Fibroblast of gingiva (primary cell): ENCODE results near the gene ATP2B3.

Experiments
- DNase-seq: peaks from one replicate; pipeline ENCODE4 v3.0.0-alpha.2; 2011; ENCODE audit warnings: low read depth

Gene ATP2B3

DNA sequence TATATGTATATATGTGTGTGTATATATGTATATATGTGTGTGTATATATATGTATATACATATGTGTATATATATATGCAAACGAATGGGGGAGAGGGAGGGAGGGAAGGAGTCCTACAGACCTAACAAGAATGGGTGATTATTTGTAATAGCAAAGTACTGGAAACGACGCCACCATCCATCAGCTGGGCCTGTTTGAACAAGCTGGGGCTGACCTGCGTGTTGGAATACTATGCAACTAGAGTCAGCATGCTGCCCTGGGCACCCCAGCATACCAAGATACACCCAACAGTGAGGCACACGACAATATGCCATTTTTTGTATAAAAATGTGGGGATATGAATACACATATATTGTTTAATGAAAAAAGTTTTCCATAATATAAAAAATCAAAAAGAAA is 103.1 kb downstream of the ATP2B3 start:
- no peak for DNase-seq

- no peak for DNase-seq
Observed at GRCh38 chrX:153621949-153622598, 104.6 kb downstream of the ATP2B3 start.

DNA sequence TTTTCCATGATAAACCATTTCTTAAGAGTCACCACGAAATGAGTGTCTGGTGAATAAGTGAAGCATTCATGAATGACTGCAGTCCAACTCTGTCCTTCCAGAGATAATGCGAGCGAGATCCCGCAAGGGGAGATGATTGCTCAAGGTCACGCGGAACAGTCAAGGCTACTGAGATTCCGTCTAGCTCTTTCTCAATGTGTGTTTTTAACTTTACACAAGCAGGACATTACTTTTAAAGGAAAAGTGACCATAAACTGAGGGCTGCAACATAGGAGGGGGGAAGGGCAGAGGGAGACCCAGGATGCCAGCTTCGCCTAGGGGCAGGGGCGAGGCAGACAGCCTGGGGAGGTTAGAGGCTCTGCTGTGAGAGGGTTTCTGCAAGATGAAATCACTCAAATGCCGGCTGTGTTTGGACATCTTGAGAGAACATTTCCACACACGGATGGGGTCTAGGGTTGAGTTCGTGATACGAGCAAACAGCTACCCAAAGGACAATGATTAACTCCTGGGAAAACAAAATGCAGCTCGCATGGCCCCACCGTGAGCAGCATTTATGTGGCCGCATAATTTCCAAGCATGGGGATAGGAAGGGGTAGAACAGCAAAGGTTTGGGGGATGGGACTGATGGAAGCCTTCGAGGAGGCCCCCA is 105.3 kb downstream of the ATP2B3 start:
- no peak for DNase-seq

GRCh38 chrX:153623310-153624029 is 106.0 kb downstream of the ATP2B3 start:
- DNase-seq = no peak

DNA sequence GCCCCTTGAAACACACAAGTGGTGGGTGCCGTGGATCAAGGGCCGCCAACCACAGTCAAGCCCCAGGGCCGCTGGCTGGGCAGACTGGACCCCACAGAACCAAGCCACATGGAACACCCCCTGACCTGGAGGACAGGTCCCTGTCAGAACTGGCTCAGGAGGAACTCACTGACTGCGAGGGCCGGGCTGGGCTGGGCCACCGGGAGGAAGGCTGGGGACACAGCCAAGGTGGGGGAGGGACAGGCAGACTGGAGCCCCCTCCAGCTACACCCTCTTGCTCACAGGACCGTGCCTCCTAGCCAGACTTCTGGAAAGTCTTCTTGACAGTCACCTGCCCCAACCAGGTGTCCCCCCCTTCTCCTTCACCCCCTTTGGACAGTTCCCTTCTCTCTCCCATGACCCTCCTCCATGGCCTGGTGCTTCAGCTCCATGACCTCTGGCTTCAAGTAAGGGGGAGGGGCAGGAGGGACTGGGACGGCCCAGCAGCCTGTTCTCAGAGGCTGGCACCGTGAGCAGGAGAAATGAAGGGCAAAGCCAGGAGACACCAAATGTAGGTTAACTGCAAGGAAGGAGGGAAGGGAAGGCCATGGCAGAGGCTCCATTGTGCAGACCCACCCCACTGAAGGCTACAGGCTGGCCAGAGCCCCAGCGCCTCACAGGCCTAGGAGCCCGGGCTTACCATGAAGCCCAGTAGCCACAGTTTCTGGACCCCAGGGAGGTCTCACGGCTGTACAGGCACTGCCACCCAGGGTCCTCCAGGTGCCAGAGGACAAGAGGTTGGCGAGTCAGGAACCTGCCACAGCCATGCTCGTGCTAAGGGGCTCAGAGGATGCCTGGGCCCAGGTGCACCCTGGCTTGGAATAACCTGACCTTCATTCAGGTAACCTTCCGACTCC is 107.0 kb downstream of the ATP2B3 start:
- DNase-seq = no peak

DNA sequence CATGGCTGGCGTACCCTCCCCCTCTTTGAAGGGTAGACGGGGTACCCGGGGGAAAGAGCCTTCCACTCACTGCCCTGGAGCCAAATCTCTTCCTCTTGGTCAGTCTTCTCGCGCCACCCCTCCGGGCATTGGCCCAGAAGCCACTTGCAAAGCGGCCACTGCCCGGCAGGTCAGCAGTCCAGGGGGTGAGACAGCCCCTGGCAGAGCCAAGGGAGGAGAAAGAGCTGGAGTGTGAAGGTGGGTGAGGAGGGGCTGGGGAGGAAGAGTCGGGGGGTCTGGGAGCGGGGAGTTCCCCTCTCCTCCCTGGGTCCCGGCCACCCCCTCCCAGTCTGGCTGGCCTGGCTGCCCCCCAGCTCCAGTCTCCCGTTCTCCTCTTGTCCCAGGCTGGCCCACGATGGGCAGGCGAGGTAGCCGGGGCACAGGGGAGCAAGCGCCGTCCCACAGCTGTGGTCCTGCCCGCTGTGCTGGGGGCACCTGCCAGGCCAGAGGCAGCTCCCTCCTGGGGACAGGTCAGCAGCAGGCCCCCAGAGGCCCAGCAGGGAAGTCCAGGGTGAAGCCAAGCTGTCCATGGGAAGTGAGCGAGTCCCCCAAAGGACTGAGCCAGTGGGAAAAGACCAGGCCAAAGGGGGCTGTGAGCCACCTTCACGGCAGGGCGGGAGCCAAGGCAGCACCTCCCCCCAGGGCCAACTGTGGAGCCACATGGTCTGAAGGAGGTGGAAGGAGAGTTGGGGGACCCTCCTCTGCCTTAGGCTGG is 108.0 kb downstream of the ATP2B3 start:
- DNase-seq = no peak

DNA sequence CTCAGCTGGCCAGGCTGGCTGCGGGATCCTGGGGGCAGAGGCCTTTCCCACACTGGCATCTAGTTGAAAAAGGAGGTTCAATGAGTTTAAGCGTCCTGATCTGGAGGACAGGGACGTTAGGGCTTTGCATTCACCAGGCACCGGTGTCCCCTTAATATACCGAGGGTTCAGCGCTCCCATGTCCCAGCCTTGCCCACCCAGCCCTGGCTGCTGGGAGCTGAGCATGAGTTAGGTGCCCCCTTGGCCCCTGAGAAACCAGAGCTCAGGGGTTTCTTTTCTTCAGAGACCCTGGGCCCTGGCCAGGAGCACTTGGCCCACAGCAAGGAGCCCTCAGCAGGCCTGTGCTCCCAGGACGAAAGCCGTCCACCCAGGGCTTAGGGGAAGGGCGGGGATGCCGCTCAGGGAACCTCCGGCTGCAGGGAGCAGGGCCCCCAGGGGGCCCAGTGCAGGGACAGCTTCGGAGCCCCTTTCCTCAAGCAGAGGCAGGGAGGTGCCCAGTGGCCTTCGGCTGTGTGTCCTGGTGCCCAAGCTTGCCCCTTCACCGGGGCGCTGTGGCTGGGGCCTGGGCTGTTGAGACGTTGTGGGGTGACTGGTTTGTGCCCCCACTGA is 108.7 kb downstream of the ATP2B3 start:
- no peak for DNase-seq

GRCh38 chrX:153626863-153627674 is 109.6 kb downstream of the ATP2B3 start:
- no peak for DNase-seq

DNA sequence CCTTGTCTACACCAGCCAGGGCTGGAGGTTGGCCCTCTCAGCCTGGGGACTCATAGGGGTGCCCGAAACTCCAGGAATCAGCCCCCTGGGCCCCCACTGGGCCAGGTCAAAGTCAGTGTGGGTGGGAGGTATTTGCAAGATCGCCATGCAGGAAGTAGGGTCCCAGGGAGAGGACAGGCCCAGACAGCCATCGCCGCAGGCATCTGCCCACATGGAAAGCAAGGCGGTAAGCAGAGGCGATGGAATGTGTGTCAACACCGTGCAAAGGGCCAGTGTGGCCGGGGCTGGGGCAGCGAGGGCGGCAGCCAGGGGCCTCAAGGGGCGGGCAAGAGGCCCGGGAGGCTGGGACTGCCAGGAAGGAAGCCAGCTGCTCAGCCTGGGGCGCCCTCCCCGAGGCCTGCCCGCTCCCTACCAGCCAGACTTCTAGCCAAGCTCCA is 110.3 kb downstream of the ATP2B3 start:
- no peak for DNase-seq

DNA sequence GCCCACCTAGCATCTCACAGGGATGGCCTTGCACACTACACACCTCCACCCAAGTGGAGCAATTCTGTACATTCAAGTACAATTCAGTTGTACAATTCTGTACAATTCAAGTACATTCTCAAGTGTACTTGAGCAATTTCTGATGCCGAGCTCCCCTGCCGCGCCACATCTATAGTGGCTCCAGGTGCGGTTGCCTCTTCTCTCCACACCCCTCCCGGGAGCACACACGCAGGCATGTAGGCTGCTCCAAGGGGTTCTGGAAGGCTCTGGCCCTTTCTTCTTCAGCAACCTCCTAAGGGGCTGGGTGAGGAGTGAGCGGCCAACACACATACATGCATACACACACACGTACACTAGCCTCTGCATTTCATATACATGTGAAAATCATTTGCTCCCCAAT is 110.7 kb downstream of the ATP2B3 start:
- DNase-seq = no peak

- DNase-seq = no peak
Observed at GRCh38 chrX:153628665-153629064, 111.2 kb downstream of the ATP2B3 start.

DNA sequence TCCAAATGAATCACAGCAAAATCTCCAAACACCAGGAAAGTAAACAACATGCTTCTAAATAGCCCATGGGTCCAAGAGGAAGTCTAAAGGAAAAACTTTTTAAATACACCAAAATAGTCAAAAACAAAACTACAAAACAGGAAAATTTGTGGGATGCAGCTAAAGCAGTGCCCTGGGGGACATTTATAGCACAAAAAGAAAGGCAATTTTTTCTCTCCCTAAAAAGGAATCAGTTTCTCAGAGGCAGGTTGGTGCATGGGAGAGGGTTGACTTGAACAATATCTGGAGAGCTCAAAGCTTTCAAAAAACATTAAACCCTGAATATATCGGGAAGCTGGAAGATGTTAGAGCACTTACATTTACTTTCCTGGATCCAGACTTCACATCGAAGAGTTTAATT is 113.9 kb downstream of the ATP2B3 start:
- no peak for DNase-seq

- no peak for DNase-seq
Observed at GRCh38 chrX:153631907-153632594, 114.6 kb downstream of the ATP2B3 start.
